IMR-90 (cell line): ENCODE results near the gene TNIP1. TPM values are rescaled to one million over a fixed set of nuclear protein-coding genes. Genes with fewer than 3 reads are reported as not detected.

Experiments
- ATAC-seq: fragments of 200-7000 bp; cut with Tn5 transposase; 2 replicates; pipeline ENCODE4 v1.9.1; 2020; ENCODE audit warnings: low read depth, mild to moderate bottlenecking, moderate library complexity
- BruUV-seq: library from RNA; stranded (reverse); fragments of 400-500 nt; replicated peaks from 2 replicates; lab custom pipeline; 2021; lab: Mats Ljungman, UMichigan
- CTCF ChIA-PET: fragments of 300-600 bp; formaldehyde crosslinking; extraction: SDS; loops from one replicate; lab custom pipeline; 2021; ENCODE audit warnings: antibody characterized with exemption; lab: Yijun Ruan, JAX
- POLR2A ChIA-PET: fragments of 300-600 bp; sonication (Branson Sonifier 250); formaldehyde crosslinking; loops from one replicate; lab custom pipeline; 2022; ENCODE audit warnings: antibody characterized with exemption; ENCODE audit not compliant: unreplicated experiment; lab: Charles Lee
- DNase-seq: peaks from one replicate; pipeline ENCODE4 v3.0.0; 2013
- H2AFZ ChIP-seq: replicated peaks from 2 replicates; pipeline ENCODE3; 2013; ENCODE audit warnings: low read length, mild to moderate bottlenecking; ENCODE audit not compliant: poor library complexity
- H2AK5ac ChIP-seq: 2 replicates; pipeline ENCODE4 v1.6.1; 2013; ENCODE audit warnings: low read depth, low read length, inconsistent platforms
- H2AK9ac ChIP-seq: replicated peaks from 2 replicates; pipeline ENCODE3; 2013; ENCODE audit warnings: mild to moderate bottlenecking, low read depth, low read length, moderate library complexity; ENCODE audit not compliant: poor library complexity
- H2BK120ac ChIP-seq: 2 replicates; pipeline ENCODE4 v1.6.1; 2013; ENCODE audit warnings: low read depth, low read length, inconsistent platforms
- H2BK15ac ChIP-seq: 3 replicates; pipeline ENCODE4 v1.6.1; 2013; ENCODE audit warnings: low read depth, low read length, inconsistent platforms
- H2BK20ac ChIP-seq: 2 replicates; pipeline ENCODE4 v1.6.1; 2013; ENCODE audit warnings: low read depth, mild to moderate bottlenecking, inconsistent platforms, low read length, moderate library complexity
- H2BK5ac ChIP-seq: 2 replicates; pipeline ENCODE4 v1.6.1; 2013; ENCODE audit warnings: mild to moderate bottlenecking, low read depth, low read length, inconsistent platforms; ENCODE audit not compliant: poor library complexity, severe bottlenecking
- H3K14ac ChIP-seq: replicated peaks from 2 replicates; pipeline ENCODE4 v1.6.1; 2013; ENCODE audit warnings: low read depth, low read length, inconsistent platforms
- H3K18ac ChIP-seq: 2 replicates; pipeline ENCODE4 v1.6.1; 2013; ENCODE audit warnings: low read depth, low read length, control low read depth
- H3K23ac ChIP-seq: 2 replicates; pipeline ENCODE4 v1.6.1; 2013; ENCODE audit warnings: low read depth, low read length, inconsistent platforms
- H3K27ac ChIP-seq: 2 replicates; pipeline ENCODE4 v1.5.1; 2013; ENCODE audit warnings: mild to moderate bottlenecking, control low read depth, low read length; ENCODE audit not compliant: insufficient read depth
- H3K27me3 ChIP-seq: 2 replicates; pipeline ENCODE4 v1.6.1; 2013; ENCODE audit warnings: low read length; ENCODE audit not compliant: control insufficient read depth, insufficient read depth
- H3K36me3 ChIP-seq: 2 replicates; pipeline ENCODE4 v1.6.1; 2013; ENCODE audit warnings: low read length, mixed read lengths; ENCODE audit not compliant: control insufficient read depth, insufficient read depth
- H3K4ac ChIP-seq: 2 replicates; pipeline ENCODE4 v1.6.1; 2013; ENCODE audit warnings: low read depth, low read length, inconsistent platforms
- H3K4me1 ChIP-seq: 2 replicates; pipeline ENCODE4 v1.6.1; 2013; ENCODE audit warnings: low read length, mixed read lengths; ENCODE audit not compliant: control insufficient read depth, insufficient read depth
- H3K4me2 ChIP-seq: 2 replicates; pipeline ENCODE4 v1.6.1; 2013; ENCODE audit warnings: low read depth, mild to moderate bottlenecking, control low read depth, low read length, moderate library complexity
- H3K4me3 ChIP-seq: 2 replicates; pipeline ENCODE4 v1.5.1; 2013; ENCODE audit warnings: low read depth, mild to moderate bottlenecking, control low read depth, low read length, moderate library complexity; ENCODE audit not compliant: insufficient read depth
- H3K56ac ChIP-seq: 2 replicates; pipeline ENCODE4 v1.6.1; 2013; ENCODE audit warnings: low read length, inconsistent platforms; ENCODE audit not compliant: insufficient read depth; ENCODE audit errors: extremely low read depth
- H3K79me1 ChIP-seq, 2 experiments: 2 replicates each; pipeline ENCODE4 v1.6.1; 2013; ENCODE audit warnings: low read length in 2 of 2, inconsistent platforms in 1 of 2, low read depth in 1 of 2
- H3K9ac ChIP-seq: 2 replicates; pipeline ENCODE4 v1.6.1; 2013; ENCODE audit warnings: low read depth, low read length, control low read depth
- H3K9me1 ChIP-seq: 2 replicates; pipeline ENCODE4 v1.6.1; 2013; ENCODE audit warnings: low read length, inconsistent platforms; ENCODE audit not compliant: insufficient read depth
- H3K9me3 ChIP-seq: 2 replicates; pipeline ENCODE4 v1.6.1; 2013; ENCODE audit warnings: low read length; ENCODE audit not compliant: control insufficient read depth, insufficient read depth
- H4K20me1 ChIP-seq: 2 replicates; pipeline ENCODE4 v1.6.1; 2013; ENCODE audit warnings: low read length, inconsistent platforms; ENCODE audit not compliant: insufficient read depth
- H4K5ac ChIP-seq: 2 replicates; pipeline ENCODE4 v1.6.1; 2013; ENCODE audit warnings: mild to moderate bottlenecking, low read depth, low read length, control low read depth
- H4K8ac ChIP-seq, 2 experiments: 2 replicates each; pipeline ENCODE4 v1.6.1; 2013; ENCODE audit warnings: low read depth in 2 of 2, low read length in 2 of 2, control low read depth in 1 of 2, inconsistent platforms in 1 of 2
- H4K91ac ChIP-seq: 2 replicates; pipeline ENCODE4 v1.6.1; 2013; ENCODE audit warnings: low read depth, low read length, inconsistent platforms; ENCODE audit not compliant: insufficient read depth
- CEBPB ChIP-seq: IDR thresholded peaks from 2 replicates; pipeline ENCODE4 v1.6.1; 2012; ENCODE audit warnings: low read depth, low read length, improper control_type of control experiment
- CHD1 ChIP-seq: IDR thresholded peaks from 2 replicates; pipeline ENCODE4 v1.6.1; 2012; ENCODE audit warnings: low read depth, low read length, improper control_type of control experiment
- MAFK ChIP-seq: IDR thresholded peaks from 2 replicates; pipeline ENCODE4 v1.6.1; 2012; ENCODE audit warnings: low read depth, low read length, improper control_type of control experiment
- MAZ ChIP-seq: IDR thresholded peaks from 2 replicates; pipeline ENCODE4 v1.6.1; 2012; ENCODE audit warnings: low read depth, mild to moderate bottlenecking, low read length, improper control_type of control experiment, moderate library complexity, borderline replicate concordance
- MXI1 ChIP-seq: IDR thresholded peaks from 2 replicates; pipeline ENCODE4 v1.6.1; 2012; ENCODE audit warnings: low read depth, mild to moderate bottlenecking, low read length, moderate library complexity, borderline replicate concordance
- NFE2L2 ChIP-seq: fragments of 150-350 bp; IDR thresholded peaks from 2 replicates; pipeline ENCODE4 v1.6.1; 2016; ENCODE audit warnings: low read depth, mild to moderate bottlenecking, low read length
- POLR2A ChIP-seq: IDR thresholded peaks from 2 replicates; pipeline ENCODE4 v1.6.1; 2012; ENCODE audit warnings: mild to moderate bottlenecking, low read depth, low read length
- RAD21 ChIP-seq: IDR thresholded peaks from 2 replicates; pipeline ENCODE4 v1.6.1; 2012; ENCODE audit warnings: low read length, improper control_type of control experiment
- RFX5 ChIP-seq: IDR thresholded peaks from 2 replicates; pipeline ENCODE4 v1.8.0; 2012; ENCODE audit warnings: low read depth, mild to moderate bottlenecking, low read length, moderate library complexity
- WGBS, 2 experiments: methylation state at CpG; one replicate each; pipeline versions ENCODE4 v1.1.5 to v1.1.7; 2013; ENCODE audit warnings: missing lambda C conversion rate in 2 of 2; ENCODE audit not compliant: insufficient read length in 1 of 2; ENCODE audit errors: extremely low coverage in 2 of 2; 5-methylcytosine and 5-hydroxymethylcytosine counted together
- dilution Hi-C: fragments of 300-500 bp; cut with HindIII; formaldehyde crosslinking; loops from one replicate; pipeline ENCODE4 v1.14.3; 2018; ENCODE audit warnings: low sequenced_read_pairs; ENCODE audit not compliant: unreplicated experiment
- in situ Hi-C: fragments of 300-500 bp; cut with MboI; formaldehyde crosslinking; loops from 3 replicates; pipeline ENCODE4 v1.14.3; 2019; ENCODE audit warnings: low sequenced_read_pairs, inconsistent platforms, mixed read lengths
- intact Hi-C: fragments of 100-400 bp; cut with micrococcal nuclease; formaldehyde crosslinking; loops from 2 replicates; pipeline ENCODE4 v1.10.0; 2022
- polyA plus RNA-seq, 3 experiments: library from polyadenylated mRNA; depleted of rRNA; stranded (reverse); fragments of >200 nt; gene quantifications; 2 replicates each; pipeline ENCODE4 v1.2.3, GENCODE V29; 2012; ENCODE audit warnings: low replicate concordance in 1 of 3
- total RNA-seq: library from RNA; depleted of rRNA; stranded (reverse); fragments of >200 nt; gene quantifications from 2 replicates; pipeline ENCODE4 v1.2.3, GENCODE V29; 2012
- TF ChIP-seq, protein P1 (sequence below): fragments of 150-350 bp; IDR thresholded peaks from 2 replicates; pipeline ENCODE4 v1.6.1; 2016; ENCODE audit warnings: low read depth, mild to moderate bottlenecking, low read length, moderate library complexity, borderline replicate concordance
- TF ChIP-seq, protein P2 (sequence below): conservative IDR thresholded peaks from 2 replicates; pipeline ENCODE4 v1.5.1; 2012; ENCODE audit warnings: mild to moderate bottlenecking, low read depth, low read length, improper control_type of control experiment

The TNIP1 gene
- total and polyA plus RNA-seq, 2 of the 4 experiments (the other 2 are of a cell fraction): 63.8 to 92.8 TPM

- Histone ChIP-seq H2BK5ac (no peak overlapping the region), H2AK9ac (no peak overlapping the region), H3K36me3 (peaks cover 64% of the 10 kb centered on the region), H3K56ac (no peak overlapping the region), H2BK20ac (no peak overlapping the region), H3K23ac (no peak overlapping the region), H3K4ac (no peak overlapping the region), H2BK15ac (no peak overlapping the region), H3K4me1 (peaks cover 9% of the 10 kb centered on the region), H2BK120ac (no peak overlapping the region), H3K9me1 (peaks cover 16% of the 10 kb centered on the region), H3K18ac (no peak overlapping the region), H3K27ac (no peak overlapping the region), H3K27me3 (no peaks in the 10 kb centered on the region), H3K9me3 (no peaks in the 10 kb centered on the region), H3K9ac (no peak overlapping the region), H4K91ac (no peak overlapping the region), H2AK5ac (no peak overlapping the region), H3K4me2 (no peak overlapping the region), H4K5ac (no peak overlapping the region), H3K14ac (no peak overlapping the region), H3K4me3 (no peak overlapping the region), H4K8ac (no peak overlapping the region), H3K79me1 (peaks cover 26 to 46% of the 10 kb centered on the region in 2 experiments), H4K20me1 (peaks cover 8% of the 10 kb centered on the region), H2AFZ (no peak overlapping the region)
- TF ChIP-seq MXI1 (no peak), CEBPB (no peak), MAZ (no peak), NFE2L2 (no peak), CHD1 (no peak), MAFK (no peak), RFX5 (no peak), POLR2A (no peak), RAD21 (no peak)
- TF ChIP-seq, protein P1, sequence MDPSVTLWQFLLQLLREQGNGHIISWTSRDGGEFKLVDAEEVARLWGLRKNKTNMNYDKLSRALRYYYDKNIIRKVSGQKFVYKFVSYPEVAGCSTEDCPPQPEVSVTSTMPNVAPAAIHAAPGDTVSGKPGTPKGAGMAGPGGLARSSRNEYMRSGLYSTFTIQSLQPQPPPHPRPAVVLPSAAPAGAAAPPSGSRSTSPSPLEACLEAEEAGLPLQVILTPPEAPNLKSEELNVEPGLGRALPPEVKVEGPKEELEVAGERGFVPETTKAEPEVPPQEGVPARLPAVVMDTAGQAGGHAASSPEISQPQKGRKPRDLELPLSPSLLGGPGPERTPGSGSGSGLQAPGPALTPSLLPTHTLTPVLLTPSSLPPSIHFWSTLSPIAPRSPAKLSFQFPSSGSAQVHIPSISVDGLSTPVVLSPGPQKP: no peak
- TF ChIP-seq, protein P2, sequence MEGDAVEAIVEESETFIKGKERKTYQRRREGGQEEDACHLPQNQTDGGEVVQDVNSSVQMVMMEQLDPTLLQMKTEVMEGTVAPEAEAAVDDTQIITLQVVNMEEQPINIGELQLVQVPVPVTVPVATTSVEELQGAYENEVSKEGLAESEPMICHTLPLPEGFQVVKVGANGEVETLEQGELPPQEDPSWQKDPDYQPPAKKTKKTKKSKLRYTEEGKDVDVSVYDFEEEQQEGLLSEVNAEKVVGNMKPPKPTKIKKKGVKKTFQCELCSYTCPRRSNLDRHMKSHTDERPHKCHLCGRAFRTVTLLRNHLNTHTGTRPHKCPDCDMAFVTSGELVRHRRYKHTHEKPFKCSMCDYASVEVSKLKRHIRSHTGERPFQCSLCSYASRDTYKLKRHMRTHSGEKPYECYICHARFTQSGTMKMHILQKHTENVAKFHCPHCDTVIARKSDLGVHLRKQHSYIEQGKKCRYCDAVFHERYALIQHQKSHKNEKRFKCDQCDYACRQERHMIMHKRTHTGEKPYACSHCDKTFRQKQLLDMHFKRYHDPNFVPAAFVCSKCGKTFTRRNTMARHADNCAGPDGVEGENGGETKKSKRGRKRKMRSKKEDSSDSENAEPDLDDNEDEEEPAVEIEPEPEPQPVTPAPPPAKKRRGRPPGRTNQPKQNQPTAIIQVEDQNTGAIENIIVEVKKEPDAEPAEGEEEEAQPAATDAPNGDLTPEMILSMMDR: no peak
- ATAC-seq (no peak), DNase-seq (no peak)
- in situ Hi-C loops (no loop called here), intact Hi-C loops (no loop called here), dilution Hi-C loops (no loop called here)
- CTCF ChIA-PET: interaction anchor here (1.1 kb wide), 1 partner anchor 59 kb away, joined by 3 read pairs; no protein-coding TSS in a partner anchor
- no TSS peak for BruUV-seq
- POLR2A ChIA-PET: no interaction called here
- 92% methylated on average over 2 of the region's 11 CpGs; no CpG with 5 or more reads in 1 of the 2 experiments for WGBS, 2 experiments
These were observed 29.4 kb upstream of the TNIP1 start for GRCh38 chr5:151110122-151110681.
